Spleen (tissue), 7 donors: Measurements from ENCODE around the gene SMOC2.

ENCODE experiments used
- POLR2AphosphoS5 ChIP-seq, 3 donors: sonication (generic); formaldehyde crosslinking; IDR thresholded peaks; one replicate each; pipeline ENCODE4 v1.5.1; 2017; ENCODE audit warnings: antibody characterized with exemption in 3 of 3
- TF ChIP-seq, protein P1 (sequence below), 11 experiments: fragments of 200-600 bp in 7 of 11; fragments of 450-650 bp in 4 of 11; sonication (generic) in 4 of 11; IDR thresholded peaks in 8 of 11; conservative IDR thresholded peaks in 3 of 11; 1 replicate in 7 of 11; 2 replicates in 4 of 11; pipeline versions ENCODE4 v1.4.0 to v1.8.0; 2016 to 2021; ENCODE audit warnings: antibody characterized with exemption in 11 of 11, inconsistent platforms in 4 of 11, mild to moderate bottlenecking in 1 of 11
- donor health status: DM: no; HTN: no; CAD: no; lungs with moderate emphysema.
- donor health status: DM: no; HTN: no; CAD: no.
- donor health status: DM: no; HTN: no; CAD: no.

DNA sequence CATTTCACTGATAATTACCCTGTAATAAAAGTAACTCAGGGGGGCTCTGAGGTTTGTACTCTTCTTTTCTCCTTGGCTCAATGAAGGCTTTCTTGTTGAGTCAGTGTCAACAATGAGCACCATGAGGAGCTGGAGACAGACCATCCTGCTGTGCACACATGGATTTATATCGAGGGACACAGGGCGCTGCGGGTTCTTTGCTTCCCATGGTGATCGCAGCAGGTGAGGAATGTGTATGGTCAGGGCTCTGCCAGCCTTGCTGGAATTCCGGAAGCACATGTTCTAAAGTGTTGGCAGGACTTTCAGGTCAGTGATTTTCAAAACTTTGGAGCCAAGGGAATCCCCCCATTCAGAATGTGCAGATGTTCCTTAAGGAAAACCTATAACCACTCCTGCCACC, 27.1 kb downstream of the SMOC2 start:
- TF ChIP-seq, protein P1, sequence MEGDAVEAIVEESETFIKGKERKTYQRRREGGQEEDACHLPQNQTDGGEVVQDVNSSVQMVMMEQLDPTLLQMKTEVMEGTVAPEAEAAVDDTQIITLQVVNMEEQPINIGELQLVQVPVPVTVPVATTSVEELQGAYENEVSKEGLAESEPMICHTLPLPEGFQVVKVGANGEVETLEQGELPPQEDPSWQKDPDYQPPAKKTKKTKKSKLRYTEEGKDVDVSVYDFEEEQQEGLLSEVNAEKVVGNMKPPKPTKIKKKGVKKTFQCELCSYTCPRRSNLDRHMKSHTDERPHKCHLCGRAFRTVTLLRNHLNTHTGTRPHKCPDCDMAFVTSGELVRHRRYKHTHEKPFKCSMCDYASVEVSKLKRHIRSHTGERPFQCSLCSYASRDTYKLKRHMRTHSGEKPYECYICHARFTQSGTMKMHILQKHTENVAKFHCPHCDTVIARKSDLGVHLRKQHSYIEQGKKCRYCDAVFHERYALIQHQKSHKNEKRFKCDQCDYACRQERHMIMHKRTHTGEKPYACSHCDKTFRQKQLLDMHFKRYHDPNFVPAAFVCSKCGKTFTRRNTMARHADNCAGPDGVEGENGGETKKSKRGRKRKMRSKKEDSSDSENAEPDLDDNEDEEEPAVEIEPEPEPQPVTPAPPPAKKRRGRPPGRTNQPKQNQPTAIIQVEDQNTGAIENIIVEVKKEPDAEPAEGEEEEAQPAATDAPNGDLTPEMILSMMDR (IDR thresholded peaks at IDR 0.05 in 8 of 11, conservative IDR thresholded peaks at IDR 0.05 in 3 of 11) = no peak
- TF ChIP-seq POLR2AphosphoS5 (IDR thresholded peaks at IDR 0.05) = no peak
